Measurements from ENCODE around the gene PDLIM1.

The PDLIM1 gene

GRCh38 chr10:95193944-95194343 lies 96.9 kb downstream of the PDLIM1 start, which contains the start of gene ACSM6:
Gene ACSM6, plus strand, starts transcription at chr10:95194238. Its CDS starts 248 bp downstream, at chr10:95194486.
- H3K4me3 ChIP-seq (ENCODE audit: low read length), result no peak within 1 kb of the TSS
- no peak for DNase-seq (ENCODE audit: low read depth)
- TF ChIP-seq, protein P1, sequence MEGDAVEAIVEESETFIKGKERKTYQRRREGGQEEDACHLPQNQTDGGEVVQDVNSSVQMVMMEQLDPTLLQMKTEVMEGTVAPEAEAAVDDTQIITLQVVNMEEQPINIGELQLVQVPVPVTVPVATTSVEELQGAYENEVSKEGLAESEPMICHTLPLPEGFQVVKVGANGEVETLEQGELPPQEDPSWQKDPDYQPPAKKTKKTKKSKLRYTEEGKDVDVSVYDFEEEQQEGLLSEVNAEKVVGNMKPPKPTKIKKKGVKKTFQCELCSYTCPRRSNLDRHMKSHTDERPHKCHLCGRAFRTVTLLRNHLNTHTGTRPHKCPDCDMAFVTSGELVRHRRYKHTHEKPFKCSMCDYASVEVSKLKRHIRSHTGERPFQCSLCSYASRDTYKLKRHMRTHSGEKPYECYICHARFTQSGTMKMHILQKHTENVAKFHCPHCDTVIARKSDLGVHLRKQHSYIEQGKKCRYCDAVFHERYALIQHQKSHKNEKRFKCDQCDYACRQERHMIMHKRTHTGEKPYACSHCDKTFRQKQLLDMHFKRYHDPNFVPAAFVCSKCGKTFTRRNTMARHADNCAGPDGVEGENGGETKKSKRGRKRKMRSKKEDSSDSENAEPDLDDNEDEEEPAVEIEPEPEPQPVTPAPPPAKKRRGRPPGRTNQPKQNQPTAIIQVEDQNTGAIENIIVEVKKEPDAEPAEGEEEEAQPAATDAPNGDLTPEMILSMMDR (conservative IDR thresholded peaks at IDR 0.05; ENCODE audit: low read depth, low read length), result no peak

GRCh38 chr10:95188593-95188992 lies 102.2 kb downstream of the PDLIM1 start:
- DNase-seq (ENCODE audit: low read depth), result no peak
- no peak overlapping the region for H3K4me3 ChIP-seq (ENCODE audit: low read length)
- TF ChIP-seq, protein P1 (conservative IDR thresholded peaks at IDR 0.05; ENCODE audit: low read depth, low read length), result no peak

GRCh38 chr10:95187617-95188016 lies 103.2 kb downstream of the PDLIM1 start:
- no peak overlapping the region for H3K4me3 ChIP-seq (ENCODE audit: low read length)
- peak; percentile 46 for DNase-seq (ENCODE audit: low read depth)
- TF ChIP-seq, protein P1 (conservative IDR thresholded peaks at IDR 0.05; ENCODE audit: low read depth, low read length), result no peak

All from retinal pigment epithelial cell (primary cell).